HepG2 (cell line): ENCODE results near the gene C11orf71. TPM values are rescaled to one million over a fixed set of nuclear protein-coding genes. Genes with fewer than 3 reads are reported as not detected.

ENCODE experiments used
- ATAC-seq: fragments of 200-7000 bp; cut with Tn5 transposase; 3 replicates; pipeline ENCODE4 v1.9.1; 2020; ENCODE audit warnings: mild to moderate bottlenecking, moderate library complexity
- BruUV-seq: library from RNA; stranded (reverse); fragments of 400-500 nt; replicated peaks from 2 replicates; lab custom pipeline; 2021; lab: Mats Ljungman, UMichigan
- CTCF ChIA-PET: fragments of 300-600 bp; formaldehyde crosslinking; extraction: SDS; loops from one replicate; lab custom pipeline; 2021; ENCODE audit warnings: low total read pairs, inconsistent platforms, low intra/inter-chr PET ratio; lab: Yijun Ruan, JAX
- POLR2A ChIA-PET: fragments of 350-600 bp; sonication (Branson Sonifier 250); formaldehyde crosslinking; loops from one replicate; lab custom pipeline; 2020; ENCODE audit warnings: antibody characterized with exemption, inconsistent platforms; lab: Yijun Ruan, JAX
- DNase-seq: peaks from one replicate; pipeline ENCODE4 v3.0.0-alpha.2; 2015; ENCODE audit warnings: low spot score
- FAIRE-seq: peaks from 3 replicates; lab custom pipeline; 2011; peaks lifted over from hg19 to GRCh38; lab: Jason Lieb, UNC
- H2AFZ ChIP-seq: one replicate; pipeline ENCODE4 v1.6.1; 2011; ENCODE audit warnings: low read length, inconsistent platforms
- H3K27ac ChIP-seq: fragments of 300-600 bp; 3 replicates; pipeline ENCODE4 v1.8.0; 2011; ENCODE audit warnings: mixed run types, mild to moderate bottlenecking, mixed read lengths, low read length, inconsistent platforms; ENCODE audit not compliant: insufficient read depth; ENCODE audit errors: extremely low read length
- H3K27me3 ChIP-seq, 2 experiments: fragments of 200-600 bp in 1 of 2; 2 replicates in 1 of 2; 3 replicates in 1 of 2; pipeline versions ENCODE4 v1.6.0 to v1.8.0; 2011; ENCODE audit warnings: low read length in 2 of 2, mild to moderate bottlenecking in 2 of 2, moderate library complexity in 2 of 2, inconsistent platforms in 1 of 2; ENCODE audit not compliant: insufficient read depth in 2 of 2, control insufficient read depth in 1 of 2
- H3K36me3 ChIP-seq, 2 experiments: fragments of 200-600 bp in 1 of 2; replicated peaks in 1 of 2; 2 replicates in 1 of 2; 3 replicates in 1 of 2; pipeline versions ENCODE4 v1.5.1 to v1.8.0; 2011; ENCODE audit warnings: low read length in 2 of 2, inconsistent platforms in 1 of 2; ENCODE audit not compliant: insufficient read depth in 2 of 2, control insufficient read depth in 1 of 2
- H3K4me1 ChIP-seq: 2 replicates; pipeline ENCODE4 v1.5.1; 2012; ENCODE audit warnings: low read length, inconsistent platforms; ENCODE audit not compliant: insufficient read depth
- H3K4me2 ChIP-seq: 2 replicates; pipeline ENCODE4 v1.6.0; 2011; ENCODE audit warnings: low read depth, low read length, inconsistent platforms
- H3K4me3 ChIP-seq, 3 experiments: fragments of 200-600 bp in 1 of 3; sonication (generic), shearing (Covaris generic) in 1 of 3; replicated peaks in 1 of 3; 2 replicates each; pipeline ENCODE4 v1.5.1; 2011 to 2016; ENCODE audit warnings: low read length in 3 of 3, inconsistent platforms in 2 of 3, low read depth in 2 of 3, mild to moderate bottlenecking in 2 of 3, control low read depth in 1 of 3, mixed read lengths in 1 of 3; ENCODE audit not compliant: insufficient read depth in 1 of 3
- H3K79me2 ChIP-seq: one replicate; pipeline ENCODE4 v1.6.1; 2011; ENCODE audit warnings: low read length, inconsistent platforms; ENCODE audit not compliant: insufficient read depth
- H3K9ac ChIP-seq: 2 replicates; pipeline ENCODE4 v1.6.0; 2011; ENCODE audit warnings: mild to moderate bottlenecking, low read depth, low read length, inconsistent platforms; ENCODE audit not compliant: insufficient read depth
- H3K9me3 ChIP-seq: 2 replicates; pipeline ENCODE4 v1.5.1; 2012; ENCODE audit warnings: mild to moderate bottlenecking, low read length
- H4K20me1 ChIP-seq: 2 replicates; pipeline ENCODE4 v1.6.0; 2011; ENCODE audit warnings: inconsistent platforms, mild to moderate bottlenecking, low read length, moderate library complexity; ENCODE audit not compliant: insufficient read depth
- ELF1 ChIP-seq: sonication (generic); formaldehyde crosslinking; IDR thresholded peaks from 2 replicates; pipeline ENCODE4 v1.4.0; 2020; ENCODE audit warnings: missing genetic modification reagents
- ETV6 ChIP-seq: sonication (generic); formaldehyde crosslinking; conservative IDR thresholded peaks from 2 replicates; pipeline ENCODE4 v1.4.0; 2020; ENCODE audit warnings: missing genetic modification reagents
- FOXJ3 ChIP-seq: sonication (generic); formaldehyde crosslinking; IDR thresholded peaks from 2 replicates; pipeline ENCODE4 v1.4.0; 2020; ENCODE audit warnings: missing genetic modification reagents, mild to moderate bottlenecking, borderline replicate concordance
- HIVEP1 ChIP-seq: sonication (generic); formaldehyde crosslinking; IDR thresholded peaks from 2 replicates; pipeline ENCODE4 v1.4.0; 2020; ENCODE audit warnings: mild to moderate bottlenecking, missing genetic modification reagents
- KLF15 ChIP-seq: sonication (generic); formaldehyde crosslinking; IDR thresholded peaks from 2 replicates; pipeline ENCODE4 v1.8.1; 2023; ENCODE audit warnings: borderline replicate concordance, mild to moderate bottlenecking, inconsistent platforms, missing genetic modification reagents, mixed read lengths
- MED1 ChIP-seq: sonication (generic); formaldehyde crosslinking; IDR thresholded peaks from 2 replicates; pipeline ENCODE4 v1.4.0; 2020; ENCODE audit warnings: missing genetic modification reagents
- NAIF1 ChIP-seq: sonication (generic); formaldehyde crosslinking; IDR thresholded peaks from 2 replicates; pipeline ENCODE4 v1.5.0; 2020; ENCODE audit warnings: mild to moderate bottlenecking, missing genetic modification reagents, borderline replicate concordance
- NR1H2 ChIP-seq: sonication (generic); formaldehyde crosslinking; IDR thresholded peaks from 2 replicates; pipeline ENCODE4 v1.8.1; 2022; ENCODE audit warnings: low read depth, missing genetic modification reagents, borderline replicate concordance
- RBAK ChIP-seq: sonication (generic); formaldehyde crosslinking; IDR thresholded peaks from 2 replicates; pipeline ENCODE4 v1.5.1; 2020; ENCODE audit warnings: mild to moderate bottlenecking, missing genetic modification reagents
- RXRA ChIP-seq: sonication (generic); formaldehyde crosslinking; IDR thresholded peaks from 2 replicates; pipeline ENCODE4 v1.5.1; 2020; ENCODE audit warnings: missing genetic modification reagents
- U2AF2 ChIP-seq: fragments of 200-400 bp; formaldehyde crosslinking; IDR thresholded peaks from 2 replicates; pipeline ENCODE4 v1.6.1; 2017; ENCODE audit warnings: low read depth, mild to moderate bottlenecking, low read length
- ZBTB7B ChIP-seq: sonication (generic); formaldehyde crosslinking; IDR thresholded peaks from 2 replicates; pipeline ENCODE4 v1.4.0; 2020; ENCODE audit warnings: missing genetic modification reagents
- ZNF138 ChIP-seq: sonication (generic); formaldehyde crosslinking; IDR thresholded peaks from 2 replicates; pipeline ENCODE4 v1.5.0; 2020; ENCODE audit warnings: mild to moderate bottlenecking, low read depth, missing genetic modification reagents
- ZNF589 ChIP-seq: sonication (generic); formaldehyde crosslinking; conservative IDR thresholded peaks from 2 replicates; pipeline ENCODE4 v1.8.0; 2022; ENCODE audit warnings: mild to moderate bottlenecking, moderate library complexity, missing genetic modification reagents
- WGBS: methylation state at CpG from one replicate; pipeline ENCODE4 v1.1.6; 2017; ENCODE audit warnings: low lambda C conversion rate; 5-methylcytosine and 5-hydroxymethylcytosine counted together
- in situ Hi-C: cut with HindIII; loops from 2 replicates; pipeline ENCODE4 v1.10.0; 2017; ENCODE audit warnings: low pct_unique_long_range_greater_than_20kb; ENCODE audit not compliant: extremely low pct_ligation_motif_present
- intact Hi-C: fragments of 100-400 bp; cut with micrococcal nuclease; formaldehyde crosslinking; loops from one replicate; pipeline ENCODE4 v1.10.0; 2022; ENCODE audit not compliant: unreplicated experiment
- polyA plus RNA-seq, 8 experiments: library from polyadenylated mRNA; depleted of rRNA in 3 of 8; stranded (reverse) in 7 of 8; unstranded in 1 of 8; fragments of >200 nt; fragmentation: Illumina TruSeq in 4 of 8; extraction: Trizol in 4 of 8; gene quantifications; 2 replicates each; pipeline versions ENCODE4 v1.2.1 to v1.2.3, GENCODE V29; 2011 to 2016; ENCODE audit warnings: low read depth in 4 of 8, missing spikeins in 1 of 8, mixed read lengths in 1 of 8; ENCODE audit not compliant: insufficient read depth in 1 of 8
- total RNA-seq, 5 experiments: library from RNA; depleted of rRNA; stranded (reverse); fragments of >200 nt; fragmentation: Illumina TruSeq; extraction: Trizol; gene quantifications; 2 replicates each; pipeline ENCODE4 v1.2.3, GENCODE V29; 2016; ENCODE audit warnings: low read depth in 1 of 5
- TF ChIP-seq, protein P1 (sequence below): IDR thresholded peaks from 2 replicates; pipeline ENCODE4 v1.6.1; 2016
- TF ChIP-seq, protein P2 (sequence below): sonication (generic); formaldehyde crosslinking; IDR thresholded peaks from 2 replicates; pipeline ENCODE4 v1.4.0; 2020; ENCODE audit warnings: mild to moderate bottlenecking, missing genetic modification reagents
- TF ChIP-seq, protein P3 (sequence below), 2 experiments: IDR thresholded peaks; 2 replicates each; pipeline ENCODE4 v1.6.1; 2011 to 2012; ENCODE audit warnings: low read length in 2 of 2, borderline replicate concordance in 1 of 2, low read depth in 1 of 2, mild to moderate bottlenecking in 1 of 2, moderate library complexity in 1 of 2
- TF ChIP-seq, protein P4 (sequence below): sonication (generic); IDR thresholded peaks from 2 replicates; pipeline ENCODE4 v1.6.1; 2016; ENCODE audit warnings: low read depth, borderline replicate concordance

C11orf71 gene
- total and polyA plus RNA-seq, 2 of the 13 experiments (the other 11 are each of a cell fraction or from before 2014, with no cell fraction given): 7.1 to 7.8 TPM

DNA sequence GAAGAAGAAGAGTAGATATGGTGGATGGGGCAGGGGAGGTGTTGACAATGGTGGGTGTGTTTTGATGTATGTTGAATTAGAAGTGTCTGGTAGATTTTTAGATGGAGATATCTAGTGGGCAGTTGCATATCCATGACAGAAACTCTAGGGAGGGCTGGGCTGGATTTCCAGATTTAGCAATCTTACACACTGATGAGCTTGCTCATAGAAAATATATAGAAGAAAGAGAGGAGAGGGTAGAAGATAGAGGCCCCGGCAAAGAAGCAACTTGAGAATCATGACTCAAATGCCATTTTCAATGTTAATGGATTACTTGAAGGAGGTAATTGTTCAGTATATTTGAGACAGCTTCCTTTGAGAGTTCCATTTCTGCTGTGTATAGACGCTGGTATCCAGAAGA lies 47.1 kb upstream of the C11orf71 start (continued):
- TF ChIP-seq, protein P1, sequence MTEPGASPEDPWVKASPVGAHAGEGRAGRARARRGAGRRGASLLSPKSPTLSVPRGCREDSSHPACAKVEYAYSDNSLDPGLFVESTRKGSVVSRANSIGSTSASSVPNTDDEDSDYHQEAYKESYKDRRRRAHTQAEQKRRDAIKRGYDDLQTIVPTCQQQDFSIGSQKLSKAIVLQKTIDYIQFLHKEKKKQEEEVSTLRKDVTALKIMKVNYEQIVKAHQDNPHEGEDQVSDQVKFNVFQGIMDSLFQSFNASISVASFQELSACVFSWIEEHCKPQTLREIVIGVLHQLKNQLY (CRISPR knock-in tag): no peak
- TF ChIP-seq FOXJ3: no peak
- no peak for TF ChIP-seq NAIF1
- TF ChIP-seq ZBTB7B (CRISPR knock-in tag): no peak
- no peak for TF ChIP-seq NR1H2 (CRISPR knock-in tag)
- TF ChIP-seq, all 625 proteins: peak for 0

DNA sequence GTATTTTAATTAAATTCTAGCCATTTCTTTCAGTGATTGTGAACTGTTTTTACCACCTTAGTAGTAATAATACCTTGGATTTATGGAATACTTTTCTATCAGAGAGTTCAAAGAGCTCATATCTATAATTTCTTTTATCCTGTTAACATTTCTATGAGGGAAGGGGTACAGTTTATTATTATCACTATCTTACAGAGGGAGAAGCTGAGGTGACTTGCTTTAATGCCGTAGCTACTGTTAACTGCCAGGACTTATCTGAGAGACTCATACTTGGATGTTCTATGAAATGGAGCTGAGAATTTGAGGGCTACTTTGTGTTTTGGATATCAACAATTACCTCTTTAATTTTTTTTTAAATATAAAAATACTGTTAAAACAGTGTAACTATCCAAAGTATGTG lies 42.2 kb upstream of the C11orf71 start:
- in situ Hi-C loops (no loop called here), intact Hi-C loops (no loop called here)
- BruUV-seq: no TSS peak
- H3K36me3 ChIP-seq: peaks cover 8 to 12% of the 10 kb centered on the region in 2 experiments; a peak in 4 of 5 replicates
- DNase-seq (no peak), ATAC-seq (no peak), FAIRE-seq (no peak)
- peaks cover 48% of the 10 kb centered on the region for H3K79me2 ChIP-seq
- H3K27ac ChIP-seq: no peak overlapping the region
- WGBS: 97% methylated on average over 1 of the region's 1 CpG
- no peak overlapping the region for H3K4me3 ChIP-seq
- 0 out of 2 replicates have a peak, but pooled peaks cover 7% of the 10 kb centered on the region for H4K20me1 ChIP-seq
- ChIA-PET CTCF (no interaction called here), POLR2A (interaction anchor here (0.8 kb wide), 1 partner anchor 42 kb away, joined by 3 read pairs; the partner anchor contains the start of genes C11orf71 and RBM7)
- no peak overlapping the region for H3K9ac ChIP-seq
- H3K9me3 ChIP-seq: no peaks in the 10 kb centered on the region
- no peak overlapping the region for H2AFZ ChIP-seq
- H3K27me3 ChIP-seq: no peaks in the 10 kb centered on the region; a peak in 1 of 5 replicates
- no peak overlapping the region for H3K4me2 ChIP-seq
- H3K4me1 ChIP-seq: peaks cover 33% of the 10 kb centered on the region
- TF ChIP-seq U2AF2: no peak
- TF ChIP-seq, protein P2, sequence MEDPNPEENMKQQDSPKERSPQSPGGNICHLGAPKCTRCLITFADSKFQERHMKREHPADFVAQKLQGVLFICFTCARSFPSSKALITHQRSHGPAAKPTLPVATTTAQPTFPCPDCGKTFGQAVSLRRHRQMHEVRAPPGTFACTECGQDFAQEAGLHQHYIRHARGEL (CRISPR knock-in tag): no peak
- no peak for TF ChIP-seq RXRA (CRISPR knock-in tag)
- TF ChIP-seq, protein P3, sequence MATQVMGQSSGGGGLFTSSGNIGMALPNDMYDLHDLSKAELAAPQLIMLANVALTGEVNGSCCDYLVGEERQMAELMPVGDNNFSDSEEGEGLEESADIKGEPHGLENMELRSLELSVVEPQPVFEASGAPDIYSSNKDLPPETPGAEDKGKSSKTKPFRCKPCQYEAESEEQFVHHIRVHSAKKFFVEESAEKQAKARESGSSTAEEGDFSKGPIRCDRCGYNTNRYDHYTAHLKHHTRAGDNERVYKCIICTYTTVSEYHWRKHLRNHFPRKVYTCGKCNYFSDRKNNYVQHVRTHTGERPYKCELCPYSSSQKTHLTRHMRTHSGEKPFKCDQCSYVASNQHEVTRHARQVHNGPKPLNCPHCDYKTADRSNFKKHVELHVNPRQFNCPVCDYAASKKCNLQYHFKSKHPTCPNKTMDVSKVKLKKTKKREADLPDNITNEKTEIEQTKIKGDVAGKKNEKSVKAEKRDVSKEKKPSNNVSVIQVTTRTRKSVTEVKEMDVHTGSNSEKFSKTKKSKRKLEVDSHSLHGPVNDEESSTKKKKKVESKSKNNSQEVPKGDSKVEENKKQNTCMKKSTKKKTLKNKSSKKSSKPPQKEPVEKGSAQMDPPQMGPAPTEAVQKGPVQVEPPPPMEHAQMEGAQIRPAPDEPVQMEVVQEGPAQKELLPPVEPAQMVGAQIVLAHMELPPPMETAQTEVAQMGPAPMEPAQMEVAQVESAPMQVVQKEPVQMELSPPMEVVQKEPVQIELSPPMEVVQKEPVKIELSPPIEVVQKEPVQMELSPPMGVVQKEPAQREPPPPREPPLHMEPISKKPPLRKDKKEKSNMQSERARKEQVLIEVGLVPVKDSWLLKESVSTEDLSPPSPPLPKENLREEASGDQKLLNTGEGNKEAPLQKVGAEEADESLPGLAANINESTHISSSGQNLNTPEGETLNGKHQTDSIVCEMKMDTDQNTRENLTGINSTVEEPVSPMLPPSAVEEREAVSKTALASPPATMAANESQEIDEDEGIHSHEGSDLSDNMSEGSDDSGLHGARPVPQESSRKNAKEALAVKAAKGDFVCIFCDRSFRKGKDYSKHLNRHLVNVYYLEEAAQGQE (IDR thresholded peaks at IDR 0.05; ENCODE audit: borderline replicate concordance in 1 of 2, low read depth in 1 of 2, low read length in 2 of 2): no peak
- no peak for TF ChIP-seq KLF15 (CRISPR knock-in tag)
- TF ChIP-seq, protein P4, sequence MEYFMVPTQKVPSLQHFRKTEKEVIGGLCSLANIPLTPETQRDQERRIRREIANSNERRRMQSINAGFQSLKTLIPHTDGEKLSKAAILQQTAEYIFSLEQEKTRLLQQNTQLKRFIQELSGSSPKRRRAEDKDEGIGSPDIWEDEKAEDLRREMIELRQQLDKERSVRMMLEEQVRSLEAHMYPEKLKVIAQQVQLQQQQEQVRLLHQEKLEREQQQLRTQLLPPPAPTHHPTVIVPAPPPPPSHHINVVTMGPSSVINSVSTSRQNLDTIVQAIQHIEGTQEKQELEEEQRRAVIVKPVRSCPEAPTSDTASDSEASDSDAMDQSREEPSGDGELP: no peak
- TF ChIP-seq MED1: no peak
- no peak for TF ChIP-seq ETV6 (CRISPR knock-in tag)
- TF ChIP-seq ZNF138: no peak
- no peak for TF ChIP-seq RBAK (CRISPR knock-in tag)
- TF ChIP-seq HIVEP1 (CRISPR knock-in tag): no peak
- TF ChIP-seq ELF1: no peak
- TF ChIP-seq ZNF589 (CRISPR knock-in tag): no peak
